HG03571 (cell line): Measurements from ENCODE around the gene CHDH.
A peak's percentile ranks its signal among the peaks of the same experiment; 100 is the strongest.

Experiments
- ATAC-seq: cut with Tn5 transposase; IDR thresholded peaks from one replicate; pipeline ENCODE4 v1.9.1; 2021; ENCODE audit not compliant: unreplicated experiment

CHDH gene

GRCh38 chr3:53792866-53793265 lies 53.4 kb downstream of the CHDH start:
- no peak for ATAC-seq

- no peak for ATAC-seq
Observed at GRCh38 chr3:53791317-53791716, 54.9 kb downstream of the CHDH start.

GRCh38 chr3:53790470-53790869 lies 55.7 kb downstream of the CHDH start:
- ATAC-seq, result no peak

DNA sequence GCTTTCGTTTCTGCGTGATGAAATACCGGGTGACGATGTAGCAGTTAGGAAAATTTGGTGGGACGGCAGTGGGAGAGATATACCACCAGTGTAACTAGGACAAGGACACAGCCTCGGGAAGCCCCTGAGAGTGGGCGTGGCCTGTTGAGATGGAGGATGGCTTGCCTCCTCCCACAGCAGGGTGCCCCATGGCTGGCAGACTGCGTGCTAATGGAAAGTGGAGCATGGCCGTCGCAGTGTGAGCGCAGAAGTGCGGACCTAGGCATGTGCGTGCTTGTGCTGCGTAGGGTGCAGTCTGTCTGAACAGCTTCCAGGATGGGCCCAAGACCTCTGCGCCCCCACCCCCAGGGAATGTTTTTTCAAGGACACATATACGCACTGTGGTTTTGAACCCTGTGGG lies 56.8 kb downstream of the CHDH start:
- no peak for ATAC-seq

GRCh38 chr3:53788038-53788437 lies 58.2 kb downstream of the CHDH start:
- ATAC-seq, result no peak

- no peak for ATAC-seq
Observed at GRCh38 chr3:53787016-53787415, 59.2 kb downstream of the CHDH start.

DNA sequence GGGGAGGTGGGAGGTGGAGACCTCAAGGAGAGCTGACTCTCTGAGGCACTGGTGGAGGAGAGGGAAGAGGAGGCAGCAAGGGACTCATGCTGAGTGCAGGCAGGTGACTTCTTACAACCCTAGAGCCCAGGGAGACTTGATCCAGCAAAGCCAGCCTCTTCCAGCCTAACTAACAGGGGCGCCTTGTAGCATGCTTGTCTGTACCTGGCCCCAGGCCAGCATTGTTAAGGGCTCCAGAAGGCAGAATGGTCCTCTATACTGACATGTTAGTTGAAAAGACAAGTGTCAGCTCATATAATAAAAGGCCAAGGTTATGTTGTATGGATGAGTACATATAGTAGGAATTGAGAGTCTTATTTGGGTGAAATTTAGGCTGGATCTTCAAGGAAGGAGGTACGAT lies 65.4 kb downstream of the CHDH start:
- no peak for ATAC-seq

DNA sequence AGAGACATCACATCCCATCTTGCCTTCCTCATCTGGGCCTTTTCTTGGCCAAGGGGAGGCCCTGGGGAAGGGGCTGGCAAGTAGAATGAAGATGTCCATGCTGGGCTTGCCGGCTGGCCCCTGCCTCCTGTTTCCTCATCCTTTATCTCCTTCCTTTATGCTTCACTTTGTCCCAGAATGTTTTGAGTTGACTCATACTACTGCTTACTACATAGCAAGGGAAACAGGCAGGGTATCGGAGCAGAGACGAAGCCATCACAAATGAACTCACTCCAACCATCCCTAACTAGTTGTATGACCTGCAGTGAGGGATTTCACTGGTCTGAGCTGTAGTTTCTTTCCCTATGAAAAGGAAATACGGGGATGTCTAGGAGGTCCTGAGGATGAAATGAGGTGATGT lies 66.0 kb downstream of the CHDH start:
- no peak for ATAC-seq

- ATAC-seq, result no peak
Observed at GRCh38 chr3:53778153-53778552, 68.1 kb downstream of the CHDH start.

DNA sequence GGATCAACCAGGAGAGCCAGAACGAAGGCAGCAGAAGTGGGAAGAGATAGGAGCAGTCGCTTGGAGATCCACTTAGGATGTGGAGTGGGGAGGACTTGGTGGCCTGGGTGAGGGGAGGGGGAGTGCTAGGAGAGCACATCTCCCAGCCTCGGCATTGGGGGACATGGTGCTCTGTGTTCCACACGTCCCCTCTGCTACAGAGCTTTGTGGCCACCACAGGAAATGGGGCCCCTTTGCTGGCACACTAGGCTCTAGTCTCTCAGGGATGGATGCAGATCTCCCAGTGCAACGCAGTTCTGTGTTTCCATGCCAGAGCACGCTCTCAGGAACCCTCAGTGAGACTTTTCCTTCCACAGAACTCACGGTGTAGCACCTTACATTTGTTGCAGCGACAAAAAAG lies 68.8 kb downstream of the CHDH start:
- no peak for ATAC-seq

DNA sequence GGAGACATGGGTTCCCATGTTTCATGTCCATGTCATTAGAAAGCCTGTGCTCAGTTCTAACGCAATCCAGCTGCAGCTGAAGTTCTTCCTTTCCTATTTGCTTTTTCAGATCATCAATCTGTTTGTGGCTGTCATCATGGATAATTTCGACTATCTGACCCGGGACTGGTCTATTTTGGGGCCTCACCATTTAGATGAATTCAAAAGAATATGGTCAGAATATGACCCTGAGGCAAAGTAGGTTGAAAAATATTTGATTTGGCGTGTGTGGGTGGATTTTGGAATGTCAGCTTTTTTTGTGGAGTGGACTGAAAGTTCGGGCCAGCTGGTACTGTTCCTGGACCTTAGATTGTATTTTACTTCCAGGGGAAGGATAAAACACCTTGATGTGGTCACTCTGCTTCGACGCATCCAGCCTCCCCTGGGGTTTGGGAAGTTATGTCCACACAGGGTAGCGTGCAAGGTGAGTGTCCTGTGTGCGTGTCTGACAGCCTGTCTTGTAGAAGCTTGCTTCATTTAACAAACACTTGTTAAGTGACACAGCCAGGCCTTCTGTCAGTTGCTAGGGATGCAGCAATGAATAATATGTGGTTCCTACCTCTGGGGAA lies 69.6 kb downstream of the CHDH start:
- ATAC-seq, result no peak

GRCh38 chr3:53775834-53776251 lies 70.4 kb downstream of the CHDH start:
- ATAC-seq, result no peak

GRCh38 chr3:53775018-53775417 lies 71.2 kb downstream of the CHDH start:
- ATAC-seq, result no peak

DNA sequence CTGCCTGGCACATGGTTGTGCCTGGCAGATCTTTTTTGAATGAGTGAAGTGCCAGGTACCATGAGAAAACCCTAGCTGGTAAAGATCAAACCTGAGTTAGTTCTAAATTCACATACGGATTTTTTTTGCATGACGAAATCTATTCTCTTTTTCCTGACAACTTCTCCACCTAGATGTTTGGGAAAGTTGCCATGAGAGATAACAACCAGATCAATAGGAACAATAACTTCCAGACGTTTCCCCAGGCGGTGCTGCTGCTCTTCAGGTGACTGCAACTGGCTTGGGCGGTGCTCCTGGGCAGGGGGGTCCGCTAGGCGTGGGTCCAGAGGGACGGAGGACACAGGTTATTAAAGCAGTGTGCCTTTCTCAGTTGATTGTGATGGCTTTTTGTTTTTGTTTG lies 71.8 kb downstream of the CHDH start:
- no peak for ATAC-seq

GRCh38 chr3:53773611-53774368 lies 72.4 kb downstream of the CHDH start:
- peak; percentile 85 for ATAC-seq

DNA sequence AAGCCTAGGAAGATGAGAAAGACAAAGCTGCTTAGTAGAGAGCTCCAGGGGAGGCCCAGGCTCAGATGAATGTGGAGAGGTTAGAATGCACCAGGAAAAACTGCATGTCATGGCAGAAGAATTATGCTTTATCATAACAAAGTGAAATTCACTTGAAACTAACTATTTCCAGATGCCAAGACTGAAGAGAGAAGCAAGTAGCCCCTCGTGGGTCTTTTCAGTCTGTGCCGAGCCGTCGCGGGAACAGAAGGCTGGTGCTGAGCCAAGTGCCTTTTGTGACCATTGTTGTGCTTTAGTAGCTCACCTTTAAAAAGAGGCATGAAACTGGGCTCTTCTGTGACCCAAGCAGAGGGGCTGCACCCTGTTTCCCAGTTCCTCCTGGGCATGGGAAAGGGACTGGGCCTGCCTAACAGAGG lies 73.2 kb downstream of the CHDH start:
- ATAC-seq, result no peak

DNA sequence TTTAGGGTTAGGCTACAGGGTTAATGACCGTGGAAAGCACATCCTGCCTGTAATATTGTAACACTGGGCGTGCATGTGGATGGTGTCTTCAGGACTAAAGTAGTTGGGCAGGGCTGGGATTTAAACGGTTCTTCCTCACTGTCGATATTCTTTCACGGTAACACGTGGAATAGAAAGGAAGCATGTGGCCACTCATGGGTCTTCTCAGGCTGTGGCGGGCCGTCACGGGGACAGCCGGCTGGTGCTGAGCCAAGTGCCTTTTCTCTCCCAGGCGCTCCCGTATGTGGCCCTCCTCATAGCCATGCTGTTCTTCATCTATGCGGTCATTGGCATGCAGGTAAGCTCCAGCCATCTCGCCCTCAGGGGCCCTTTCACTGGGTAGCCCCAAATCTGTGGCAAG lies 73.7 kb downstream of the CHDH start:
- no peak for ATAC-seq

- ATAC-seq, result no peak
Observed at GRCh38 chr3:53768478-53769459, 77.5 kb downstream of the CHDH start.

GRCh38 chr3:53766706-53767105 lies 79.5 kb downstream of the CHDH start:
- ATAC-seq, result no peak

- ATAC-seq, result no peak
Observed at GRCh38 chr3:53765753-53766152, 80.5 kb downstream of the CHDH start.

GRCh38 chr3:53764026-53764775 lies 82.0 kb downstream of the CHDH start:
- no peak for ATAC-seq
